H1 (cell line): ENCODE measurements around the gene AHNAK2. TPM values are rescaled to one million over a fixed set of nuclear protein-coding genes. Genes with fewer than 3 reads are reported as not detected.

Experiments used
- CTCF ChIA-PET: fragments of 300-600 bp; sonication (Branson Sonifier 250); formaldehyde crosslinking; loops from one replicate; lab custom pipeline; 2021; ENCODE audit not compliant: partially characterized antibody; lab: Charles Lee
- POLR2A ChIA-PET: fragments of 300-600 bp; sonication (Branson Sonifier 250); formaldehyde crosslinking; loops from one replicate; lab custom pipeline; 2021; ENCODE audit warnings: inconsistent platforms; ENCODE audit not compliant: partially characterized antibody; lab: Charles Lee
- DNase-seq, 2 experiments: peaks; one replicate each; pipeline versions ENCODE4 v3.0.0 to v3.0.0-alpha.2; 2010 to 2022; ENCODE audit warnings: low spot score in 2 of 2, low read depth in 1 of 2, mixed read lengths in 1 of 2
- FAIRE-seq: peaks from 2 replicates; lab custom pipeline; 2011; peaks lifted over from hg19 to GRCh38; lab: Jason Lieb, UNC
- H2AFZ ChIP-seq: 2 replicates; pipeline ENCODE4 v1.8.1; 2012; ENCODE audit warnings: low read length, inconsistent platforms
- H2AK5ac ChIP-seq: 2 replicates; pipeline ENCODE4 v1.6.1; 2013; ENCODE audit warnings: low read depth, low read length
- H2BK120ac ChIP-seq: replicated peaks from 2 replicates; pipeline ENCODE3; 2013; ENCODE audit warnings: low read depth, low read length, inconsistent platforms
- H2BK12ac ChIP-seq: 2 replicates; pipeline ENCODE4 v1.6.1; 2013; ENCODE audit warnings: low read depth, low read length
- H2BK15ac ChIP-seq: 2 replicates; pipeline ENCODE4 v1.6.1; 2013; ENCODE audit warnings: low read length
- H2BK20ac ChIP-seq: 2 replicates; pipeline ENCODE4 v1.6.1; 2013; ENCODE audit warnings: low read length
- H2BK5ac ChIP-seq: 2 replicates; pipeline ENCODE4 v1.6.1; 2013; ENCODE audit warnings: low read depth, low read length
- H3K14ac ChIP-seq: 2 replicates; pipeline ENCODE4 v1.6.1; 2013; ENCODE audit warnings: inconsistent platforms; ENCODE audit not compliant: insufficient read length
- H3K18ac ChIP-seq: 2 replicates; pipeline ENCODE4 v1.6.1; 2013; ENCODE audit warnings: low read length; ENCODE audit errors: extremely low read depth
- H3K23ac ChIP-seq: 2 replicates; pipeline ENCODE4 v1.6.1; 2013; ENCODE audit warnings: inconsistent platforms; ENCODE audit not compliant: insufficient read length
- H3K23me2 ChIP-seq: 2 replicates; pipeline ENCODE4 v1.6.1; 2013; ENCODE audit warnings: low read depth, low read length
- H3K27ac ChIP-seq: 2 replicates; pipeline ENCODE4 v1.6.1; 2011; ENCODE audit warnings: low read depth, low read length, inconsistent platforms
- H3K27me3 ChIP-seq, 4 experiments: replicated peaks in 1 of 4; 1 replicate in 1 of 4; 2 replicates in 3 of 4; pipeline versions ENCODE4 v1.6.1 to v1.8.1; 2011 to 2013; ENCODE audit warnings: low read length in 3 of 4, mild to moderate bottlenecking in 3 of 4, inconsistent platforms in 2 of 4, mixed read lengths in 2 of 4, moderate library complexity in 1 of 4; ENCODE audit not compliant: control insufficient read depth in 3 of 4, insufficient read depth in 3 of 4; ENCODE audit errors: extremely low read depth in 1 of 4
- H3K36me3 ChIP-seq, 4 experiments: 2 replicates each; pipeline versions ENCODE4 v1.6.1 to v1.8.1; 2011 to 2013; ENCODE audit warnings: mild to moderate bottlenecking in 4 of 4, low read length in 3 of 4, moderate library complexity in 2 of 4, control low read depth in 1 of 4, inconsistent platforms in 1 of 4; ENCODE audit not compliant: insufficient read depth in 4 of 4, control insufficient read depth in 2 of 4
- H3K4ac ChIP-seq: replicated peaks from 2 replicates; pipeline ENCODE3; 2013; ENCODE audit warnings: low read length, low read depth, mixed read lengths, inconsistent platforms; ENCODE audit not compliant: insufficient read length
- H3K4me1 ChIP-seq, 4 experiments: replicated peaks in 1 of 4; 1 replicate in 1 of 4; 2 replicates in 3 of 4; pipeline versions ENCODE4 v1.6.1 to v1.8.1; 2011 to 2013; ENCODE audit warnings: low read length in 3 of 4, inconsistent platforms in 2 of 4, mixed read lengths in 1 of 4; ENCODE audit not compliant: insufficient read depth in 4 of 4, control insufficient read depth in 3 of 4
- H3K4me2 ChIP-seq, 2 experiments: 2 replicates each; pipeline versions ENCODE4 v1.6.1 to v1.8.1; 2011 to 2013; ENCODE audit warnings: low read depth in 2 of 2, low read length in 2 of 2, control low read depth in 1 of 2, inconsistent platforms in 1 of 2, mild to moderate bottlenecking in 1 of 2; ENCODE audit not compliant: insufficient read depth in 1 of 2
- H3K4me3 ChIP-seq, 4 experiments: fragments of 200-600, 300-600 bp in 1 of 4; sonication (generic), shearing (Covaris generic), sonication (Bioruptor Twin) in 1 of 4; 2 replicates each; pipeline versions ENCODE4 v1.5.1 to v1.8.1; 2011 to 2016; ENCODE audit warnings: low read length in 4 of 4, low read depth in 3 of 4, control low read depth in 2 of 4, inconsistent platforms in 2 of 4, mild to moderate bottlenecking in 2 of 4, mixed read lengths in 1 of 4, moderate library complexity in 1 of 4; ENCODE audit not compliant: insufficient read depth in 2 of 4; ENCODE audit errors: extremely low read depth in 1 of 4
- H3K56ac ChIP-seq: replicated peaks from 2 replicates; pipeline ENCODE3; 2013; ENCODE audit warnings: low read depth, mild to moderate bottlenecking, mixed read lengths, low read length, inconsistent platforms; ENCODE audit not compliant: insufficient read length
- H3K79me1 ChIP-seq: 2 replicates; pipeline ENCODE4 v1.6.1; 2013; ENCODE audit warnings: low read depth, low read length, control low read depth
- H3K79me2 ChIP-seq, 2 experiments: 2 replicates each; pipeline versions ENCODE4 v1.6.1 to v1.8.1; 2012 to 2013; ENCODE audit warnings: low read length in 2 of 2, mild to moderate bottlenecking in 2 of 2, inconsistent platforms in 1 of 2; ENCODE audit not compliant: insufficient read depth in 2 of 2, control insufficient read depth in 1 of 2
- H3K9ac ChIP-seq, 4 experiments: replicated peaks in 1 of 4; 1 replicate in 1 of 4; 2 replicates in 3 of 4; pipeline versions ENCODE4 v1.6.1 to v1.8.1; 2011 to 2013; ENCODE audit warnings: low read depth in 3 of 4, low read length in 3 of 4, control low read depth in 2 of 4, mild to moderate bottlenecking in 2 of 4, moderate library complexity in 2 of 4, inconsistent platforms in 1 of 4; ENCODE audit errors: extremely low read depth in 1 of 4
- H3K9me3 ChIP-seq, 2 experiments: 2 replicates each; pipeline versions ENCODE4 v1.6.1 to v1.8.1; 2012 to 2013; ENCODE audit warnings: mild to moderate bottlenecking in 2 of 2, moderate library complexity in 2 of 2, control low read depth in 1 of 2, inconsistent platforms in 1 of 2, low read depth in 1 of 2, low read length in 1 of 2, mixed read lengths in 1 of 2; ENCODE audit not compliant: insufficient read depth in 2 of 2
- H4K20me1 ChIP-seq, 2 experiments: replicated peaks in 1 of 2; 2 replicates each; pipeline versions ENCODE3 to v1.8.1; 2011 to 2013; ENCODE audit warnings: inconsistent platforms in 2 of 2, low read length in 2 of 2, mild to moderate bottlenecking in 1 of 2; ENCODE audit not compliant: insufficient read depth in 2 of 2, control insufficient read depth in 1 of 2
- H4K5ac ChIP-seq: 2 replicates; pipeline ENCODE4 v1.6.1; 2013; ENCODE audit warnings: low read length, low read depth, mixed read lengths, inconsistent platforms; ENCODE audit not compliant: insufficient read length
- H4K8ac ChIP-seq: 2 replicates; pipeline ENCODE4 v1.8.0; 2013; ENCODE audit warnings: mild to moderate bottlenecking, moderate library complexity, low read length, inconsistent platforms; ENCODE audit not compliant: insufficient read depth; ENCODE audit errors: extremely low read depth
- H4K91ac ChIP-seq: replicated peaks from 2 replicates; pipeline ENCODE3; 2013; ENCODE audit warnings: low read length, mixed read lengths, inconsistent platforms; ENCODE audit not compliant: insufficient read length
- BCL11A ChIP-seq, 2 experiments: IDR thresholded peaks; one replicate each; pipeline ENCODE4 v1.6.1; 2011; ENCODE audit warnings: low read depth in 2 of 2, low read length in 2 of 2, mild to moderate bottlenecking in 2 of 2
- BRCA1 ChIP-seq: IDR thresholded peaks from 2 replicates; pipeline ENCODE4 v1.6.1; 2012; ENCODE audit warnings: low read depth, low read length, improper control_type of control experiment
- CHD2 ChIP-seq: IDR thresholded peaks from 2 replicates; pipeline ENCODE4 v1.6.1; 2012; ENCODE audit warnings: low read length, improper control_type of control experiment
- EGR1 ChIP-seq: IDR thresholded peaks from 2 replicates; pipeline ENCODE4 v1.6.1; 2011; ENCODE audit warnings: low read depth, low read length, borderline replicate concordance
- EZH2 ChIP-seq: fragments of 200-600 bp; sonication (generic); IDR thresholded peaks from 2 replicates; pipeline ENCODE4 v1.7.1; 2012; ENCODE audit warnings: low read depth, mild to moderate bottlenecking, moderate library complexity, low read length, inconsistent platforms; ENCODE audit not compliant: severe bottlenecking
- GTF2F1 ChIP-seq: IDR thresholded peaks from 2 replicates; pipeline ENCODE4 v1.6.1; 2012; ENCODE audit warnings: low read depth, low read length, improper control_type of control experiment, borderline replicate concordance
- JUND ChIP-seq: IDR thresholded peaks from 2 replicates; pipeline ENCODE4 v1.6.1; 2011; ENCODE audit warnings: mild to moderate bottlenecking, improper control_type of control experiment, low read length
- KDM1A ChIP-seq: fragments of 200-600, 300-600 bp; sonication (generic); IDR thresholded peaks from 2 replicates; pipeline ENCODE4 v1.7.1; 2016; ENCODE audit warnings: mild to moderate bottlenecking, low read length, borderline replicate concordance
- POLR2AphosphoS5 ChIP-seq: IDR thresholded peaks from 2 replicates; pipeline ENCODE4 v1.6.1; 2011; ENCODE audit warnings: low read depth, low read length
- SP2 ChIP-seq: IDR thresholded peaks from 2 replicates; pipeline ENCODE4 v1.6.1; 2012; ENCODE audit warnings: mild to moderate bottlenecking, low read length, inconsistent platforms
- SUZ12 ChIP-seq: fragments of 200-600 bp; sonication (generic); IDR thresholded peaks from 2 replicates; pipeline ENCODE4 v1.6.1; 2012; ENCODE audit warnings: mild to moderate bottlenecking, inconsistent platforms, low read length, moderate library complexity, mixed read lengths
- TCF12 ChIP-seq: IDR thresholded peaks from 2 replicates; pipeline ENCODE4 v1.6.1; 2011; ENCODE audit warnings: low read depth, mild to moderate bottlenecking, low read length
- WGBS, 2 experiments: shearing (Covaris generic) in 1 of 2; methylation state at CpG; one replicate each; pipeline versions ENCODE4 v1.1.6 to v1.1.7; 2013 to 2015; ENCODE audit warnings: low lambda C conversion rate in 2 of 2, mixed read lengths in 2 of 2, inconsistent platforms in 1 of 2, low coverage in 1 of 2, missing lambda C conversion rate in 1 of 2; ENCODE audit not compliant: insufficient replicate concordance in 2 of 2, insufficient coverage in 1 of 2, insufficient read length in 1 of 2; ENCODE audit errors: extremely low coverage in 1 of 2, missing lambda C conversion rate in 1 of 2; 5-methylcytosine and 5-hydroxymethylcytosine counted together
- polyA plus RNA-seq, 7 experiments: library from polyadenylated mRNA; depleted of rRNA in 3 of 7; stranded (reverse) in 5 of 7; unstranded in 2 of 7; fragments of >200 nt in 5 of 7; fragments of 200-250 nt in 2 of 7; gene quantifications; 1 replicate in 5 of 7; 2 replicates in 1 of 7; 4 replicates in 1 of 7; pipeline versions ENCODE4 v1.2.1 to v1.2.3, GENCODE V29; 2011 to 2013; ENCODE audit warnings: missing spikeins in 2 of 7, mixed read lengths in 2 of 7
- total RNA-seq: library from RNA; stranded (reverse); fragmentation: NEBNext Ultra II Directional; extraction: Animal tissue kit (Norgen Biotek cat#: 25700); gene quantifications from 2 replicates; pipeline ENCODE4 v1.2.1, GENCODE V29; 2021
- TF ChIP-seq, protein P1 (sequence below): IDR thresholded peaks from 2 replicates; pipeline ENCODE4 v1.6.1; 2012; ENCODE audit warnings: inconsistent platforms
- TF ChIP-seq, protein P2 (sequence below): IDR thresholded peaks from 2 replicates; pipeline ENCODE4 v1.6.1; 2011; ENCODE audit warnings: low read depth, mild to moderate bottlenecking, low read length; ENCODE audit not compliant: insufficient read depth

AHNAK2 gene
- total and polyA plus RNA-seq, 2 of the 8 experiments (the other 6 are each of a cell fraction or from before 2014, with no cell fraction given), result 0.95 to 2.0 TPM

DNA sequence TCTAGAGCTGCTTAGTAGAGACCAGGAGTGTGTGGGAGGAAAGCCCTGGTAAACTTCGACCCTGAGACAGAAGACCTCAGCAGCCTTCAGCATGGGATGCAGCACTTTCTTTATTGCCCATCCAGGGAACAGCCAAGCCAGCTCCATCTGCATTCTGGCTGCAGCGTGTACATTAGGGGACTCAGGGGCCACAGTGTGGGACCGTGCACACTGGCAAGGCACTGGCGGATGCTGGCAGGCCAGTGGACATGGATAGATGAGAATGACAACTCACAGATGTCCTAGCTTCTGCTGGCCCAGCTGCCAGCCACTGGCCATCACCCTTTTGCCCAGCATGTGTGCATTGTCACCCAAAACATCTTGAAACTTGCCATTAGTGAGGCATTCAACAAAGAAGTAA, 41.0 kb downstream of the AHNAK2 start:
- no peaks in the 10 kb centered on the region for H4K20me1 ChIP-seq
- no peak overlapping the region for H4K91ac ChIP-seq
- no peak overlapping the region for H3K4ac ChIP-seq
- H2BK120ac ChIP-seq, result no peak overlapping the region
- peaks cover 0 to 7% of the 10 kb centered on the region in 2 experiments; a peak in 1 of 4 replicates for H3K9me3 ChIP-seq
- peaks cover 0 to 1% (median 0%) of the 10 kb centered on the region in 4 experiments; a peak in 1 of 8 replicates for H3K36me3 ChIP-seq
- H3K23ac ChIP-seq, result no peak overlapping the region
- H2AFZ ChIP-seq, result no peak overlapping the region
- no peak overlapping the region for H2BK20ac ChIP-seq
- ChIA-PET POLR2A (interaction anchor here (0.6 kb wide), 1 partner anchor 178 kb away, joined by 3 read pairs; no protein-coding TSS in a partner anchor), CTCF (interaction anchor here (0.6 to 4.5 kb wide), 10 partner anchors 9 to 305 kb away, joined by 3 to 21 read pairs (median 3); no protein-coding TSS in a partner anchor)
- no peak overlapping the region for H3K9ac ChIP-seq
- peaks cover 12% of the 10 kb centered on the region; the same call in 1 of the 2 replicates for H3K23me2 ChIP-seq
- H3K56ac ChIP-seq, result no peak overlapping the region
- FAIRE-seq, result no peak
- no peak overlapping the region for H3K27ac ChIP-seq
- H3K18ac ChIP-seq, result no peak overlapping the region
- H3K27me3 ChIP-seq, result peaks cover 16 to 69% (median 40%) of the 10 kb centered on the region in 4 experiments
- no peak overlapping the region for H2BK12ac ChIP-seq
- no peak overlapping the region for H3K14ac ChIP-seq
- WGBS, 2 experiments, result 91% methylated on average over 4 of the region's 4 CpGs; no CpG with 5 or more reads in 1 of the 2 experiments
- H2BK5ac ChIP-seq, result no peak overlapping the region
- H3K4me3 ChIP-seq, result no peak overlapping the region
- no peak overlapping the region for H3K4me2 ChIP-seq
- H3K79me2 ChIP-seq, result no peaks in the 10 kb centered on the region
- no peak for DNase-seq
- H2BK15ac ChIP-seq, result no peak overlapping the region
- no peak overlapping the region for H4K8ac ChIP-seq
- H4K5ac ChIP-seq, result no peak overlapping the region
- H2AK5ac ChIP-seq, result no peak overlapping the region
- no peaks in the 10 kb centered on the region for H3K79me1 ChIP-seq
- peaks cover 0 to 7% (median 6%) of the 10 kb centered on the region in 4 experiments; a peak in 5 of 7 replicates for H3K4me1 ChIP-seq
- TF ChIP-seq CHD2 (no peak), BRCA1 (no peak), JUND (no peak), POLR2AphosphoS5 (no peak), SUZ12 (no peak), SP2 (no peak), BCL11A (IDR thresholded peaks at IDR 0.05; ENCODE audit: low read depth in 2 of 2, low read length in 2 of 2) (no peak), GTF2F1 (no peak), KDM1A (no peak), EZH2 (no peak), TCF12 (no peak), EGR1 (no peak)
- TF ChIP-seq, protein P1, sequence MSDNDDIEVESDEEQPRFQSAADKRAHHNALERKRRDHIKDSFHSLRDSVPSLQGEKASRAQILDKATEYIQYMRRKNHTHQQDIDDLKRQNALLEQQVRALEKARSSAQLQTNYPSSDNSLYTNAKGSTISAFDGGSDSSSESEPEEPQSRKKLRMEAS, result no peak
- TF ChIP-seq, protein P2, sequence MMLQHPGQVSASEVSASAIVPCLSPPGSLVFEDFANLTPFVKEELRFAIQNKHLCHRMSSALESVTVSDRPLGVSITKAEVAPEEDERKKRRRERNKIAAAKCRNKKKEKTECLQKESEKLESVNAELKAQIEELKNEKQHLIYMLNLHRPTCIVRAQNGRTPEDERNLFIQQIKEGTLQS, result no peak
